Ovary (tissue), 3 donors: ENCODE measurements around the gene TMEM217.
"Not testable (repeated sequence)": the region's sequence is repeated elsewhere in the genome, so short reads cannot be mapped to it uniquely, and the experiment has no call there.

Source experiments
- EP300 ChIP-seq: sonication (generic); formaldehyde crosslinking; IDR thresholded peaks from one replicate; pipeline ENCODE4 v1.6.1; 2017; ENCODE audit warnings: antibody characterized with exemption
- TF ChIP-seq, protein P1 (sequence below), 3 donors: fragments of 450-650 bp in 2 of 3; fragments of 200-600 bp in 1 of 3; IDR thresholded peaks; one replicate each; pipeline versions ENCODE4 v1.5.1 to v1.8.0; 2016 to 2022; ENCODE audit warnings: antibody characterized with exemption in 3 of 3, mild to moderate bottlenecking in 1 of 3
- donor health status: DM: no; HTN: no; CAD: no.

DNA sequence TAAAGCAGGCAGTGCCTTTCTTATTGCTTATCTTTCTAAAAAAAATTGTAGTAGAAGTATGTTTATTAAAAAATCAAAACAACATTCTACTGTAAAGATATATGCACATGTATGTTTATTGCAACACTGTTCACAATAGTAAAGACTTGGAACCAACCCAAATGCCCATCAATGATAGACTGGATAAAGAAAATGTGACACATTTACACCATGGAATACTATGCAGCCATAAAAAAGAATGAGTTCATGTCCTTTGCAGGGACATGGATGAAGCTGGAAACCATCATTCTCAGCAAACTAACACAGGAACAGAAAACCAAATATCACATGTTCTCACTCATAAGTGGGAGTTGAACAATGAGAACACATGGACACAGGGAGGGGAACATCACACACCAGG is 39.7 kb upstream of the TMEM217 start:
- TF ChIP-seq, protein P1, sequence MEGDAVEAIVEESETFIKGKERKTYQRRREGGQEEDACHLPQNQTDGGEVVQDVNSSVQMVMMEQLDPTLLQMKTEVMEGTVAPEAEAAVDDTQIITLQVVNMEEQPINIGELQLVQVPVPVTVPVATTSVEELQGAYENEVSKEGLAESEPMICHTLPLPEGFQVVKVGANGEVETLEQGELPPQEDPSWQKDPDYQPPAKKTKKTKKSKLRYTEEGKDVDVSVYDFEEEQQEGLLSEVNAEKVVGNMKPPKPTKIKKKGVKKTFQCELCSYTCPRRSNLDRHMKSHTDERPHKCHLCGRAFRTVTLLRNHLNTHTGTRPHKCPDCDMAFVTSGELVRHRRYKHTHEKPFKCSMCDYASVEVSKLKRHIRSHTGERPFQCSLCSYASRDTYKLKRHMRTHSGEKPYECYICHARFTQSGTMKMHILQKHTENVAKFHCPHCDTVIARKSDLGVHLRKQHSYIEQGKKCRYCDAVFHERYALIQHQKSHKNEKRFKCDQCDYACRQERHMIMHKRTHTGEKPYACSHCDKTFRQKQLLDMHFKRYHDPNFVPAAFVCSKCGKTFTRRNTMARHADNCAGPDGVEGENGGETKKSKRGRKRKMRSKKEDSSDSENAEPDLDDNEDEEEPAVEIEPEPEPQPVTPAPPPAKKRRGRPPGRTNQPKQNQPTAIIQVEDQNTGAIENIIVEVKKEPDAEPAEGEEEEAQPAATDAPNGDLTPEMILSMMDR (IDR thresholded peaks at IDR 0.05) = not testable (repeated sequence)
- not testable (repeated sequence) for TF ChIP-seq EP300
